HuH-7 (cell line): ENCODE results near the gene WWC1.
"Not testable (repeated sequence)": the region's sequence is repeated elsewhere in the genome, so short reads cannot be mapped to it uniquely, and the experiment has no call there.

Experiments
- DNase-seq: peaks from one replicate; pipeline ENCODE4 v3.0.0; 2011; ENCODE audit warnings: low spot score

Gene WWC1

DNA sequence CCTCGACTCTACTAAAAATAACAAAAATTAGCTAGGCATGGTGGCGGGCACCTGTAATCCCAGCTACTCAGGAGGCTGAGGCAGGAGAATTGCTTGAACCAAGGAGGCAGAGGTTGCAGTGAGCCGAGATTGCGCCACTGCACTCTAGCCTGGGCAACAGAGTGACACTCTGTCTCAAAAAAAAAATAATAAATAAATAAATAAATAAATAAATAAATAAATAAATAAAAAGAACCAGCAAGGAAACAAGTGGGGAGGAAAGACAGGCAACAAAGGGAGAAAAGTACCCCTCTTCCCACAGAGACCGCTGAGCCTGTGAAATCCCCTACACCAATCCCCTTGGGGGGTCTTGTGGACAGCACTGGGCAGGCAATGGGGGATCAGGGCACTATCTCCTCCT is 4.6 kb upstream of the WWC1 start:
- DNase-seq: not testable (repeated sequence)

GRCh38 chr5:168287362-168287761 is 4.1 kb upstream of the WWC1 start:
- no peak for DNase-seq

DNA sequence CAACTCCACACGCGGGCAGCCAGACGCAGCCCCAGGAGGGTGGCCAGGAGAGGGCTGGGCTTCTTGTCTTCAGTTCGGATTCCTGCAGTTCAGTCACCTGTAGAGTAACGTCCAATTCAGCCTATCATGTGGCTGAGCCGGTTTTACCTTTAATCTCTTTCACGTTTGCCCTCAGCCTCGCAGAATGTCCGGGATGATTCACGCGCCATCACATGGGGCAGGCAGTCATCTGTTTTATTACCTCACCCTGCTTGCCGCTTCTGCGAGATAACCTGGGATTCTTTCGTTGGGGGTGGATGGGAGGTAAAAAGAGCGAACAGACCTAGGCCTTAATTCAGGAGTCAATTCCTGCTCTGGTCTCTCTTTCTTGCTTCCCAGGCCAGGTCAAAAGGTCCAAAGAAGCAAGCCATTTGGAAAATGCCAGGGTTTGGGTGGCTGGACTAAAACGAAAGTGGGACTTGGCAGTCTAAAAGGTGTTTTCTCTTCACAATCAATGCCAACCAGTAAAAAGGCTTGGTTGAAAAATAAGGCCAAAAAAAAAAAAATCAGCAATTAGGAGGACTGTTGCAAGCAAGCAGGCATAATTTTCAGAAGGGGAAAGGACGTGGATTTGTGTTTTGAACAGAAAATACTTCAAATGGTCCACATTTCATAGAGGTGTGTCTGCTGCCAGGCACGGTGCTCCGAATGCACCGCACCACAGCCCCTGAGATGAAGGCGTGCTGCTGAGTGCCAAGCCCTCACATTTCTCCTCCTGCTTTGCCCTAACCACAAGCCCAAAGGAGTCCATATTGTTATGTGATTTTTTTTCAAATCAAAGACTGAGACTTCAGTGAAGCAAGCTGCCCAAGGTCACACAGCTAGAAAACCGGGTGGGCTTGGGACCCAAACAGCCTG is 2.8 kb upstream of the WWC1 start:
- no peak for DNase-seq

DNA sequence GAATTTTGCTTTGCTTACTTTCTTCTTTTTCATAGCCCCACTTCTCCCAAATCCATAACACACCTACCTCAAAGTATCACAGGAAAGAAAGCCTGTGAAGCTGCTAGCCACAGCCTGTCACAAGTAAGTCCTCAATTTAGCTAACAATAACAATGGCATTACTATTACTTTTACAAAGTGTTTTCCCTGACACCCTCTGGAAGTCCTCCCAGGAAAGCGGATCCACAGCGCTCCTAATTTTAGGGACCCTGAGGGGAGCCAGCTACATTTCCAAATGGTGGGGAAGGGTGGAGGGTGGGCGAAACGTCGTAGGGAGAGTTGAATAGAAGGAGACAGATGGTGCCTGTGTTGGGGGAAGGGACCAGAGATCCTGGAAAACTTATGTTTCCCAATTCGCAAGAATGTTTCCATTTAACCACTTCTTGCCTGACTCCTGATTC is 523 bp upstream of the WWC1 start:
- DNase-seq: no peak

DNA sequence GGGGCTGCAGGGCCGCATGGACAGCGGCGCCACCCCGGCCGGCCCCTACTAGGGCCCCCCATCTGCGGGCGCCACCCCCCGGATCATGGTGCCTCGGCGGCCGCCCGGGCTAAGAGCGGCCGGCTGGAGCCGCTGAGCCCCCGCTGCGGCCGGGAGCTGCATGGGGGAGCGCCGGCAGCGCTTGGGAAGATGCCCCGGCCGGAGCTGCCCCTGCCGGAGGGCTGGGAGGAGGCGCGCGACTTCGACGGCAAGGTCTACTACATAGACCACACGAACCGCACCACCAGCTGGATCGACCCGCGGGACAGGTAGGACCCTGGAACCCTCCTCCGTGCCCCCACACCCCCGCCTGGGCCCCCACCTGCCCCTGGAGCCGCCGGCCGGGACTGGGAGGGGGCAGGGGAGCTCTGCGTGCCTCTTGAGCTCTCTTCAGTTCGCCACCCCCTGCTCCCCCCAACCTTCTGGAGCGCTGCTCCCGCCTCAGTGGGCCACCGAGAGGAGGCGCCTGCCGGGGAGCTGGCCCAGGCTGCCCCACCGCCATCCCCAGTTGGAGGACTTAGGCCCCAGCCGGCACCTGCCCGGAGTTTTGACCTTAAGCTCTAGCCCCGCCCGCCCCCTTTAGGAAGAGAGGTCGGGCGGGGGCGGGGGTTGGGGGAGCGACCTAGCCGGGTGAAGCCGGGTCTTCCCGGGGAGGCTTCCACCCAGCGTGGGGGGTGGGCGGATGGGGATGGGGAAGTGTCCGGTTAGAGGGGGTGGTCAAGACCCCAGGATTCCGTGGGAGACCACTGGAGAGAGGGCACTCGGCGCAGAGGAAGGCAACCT is 730 bp downstream of the WWC1 start:
- DNase-seq: peak; percentile 49

GRCh38 chr5:168292786-168293696 is 1.6 kb downstream of the WWC1 start:
- DNase-seq: no peak

- peak; percentile 60 for DNase-seq
Measured at GRCh38 chr5:168295574-168296201, 4.2 kb downstream of the WWC1 start.

DNA sequence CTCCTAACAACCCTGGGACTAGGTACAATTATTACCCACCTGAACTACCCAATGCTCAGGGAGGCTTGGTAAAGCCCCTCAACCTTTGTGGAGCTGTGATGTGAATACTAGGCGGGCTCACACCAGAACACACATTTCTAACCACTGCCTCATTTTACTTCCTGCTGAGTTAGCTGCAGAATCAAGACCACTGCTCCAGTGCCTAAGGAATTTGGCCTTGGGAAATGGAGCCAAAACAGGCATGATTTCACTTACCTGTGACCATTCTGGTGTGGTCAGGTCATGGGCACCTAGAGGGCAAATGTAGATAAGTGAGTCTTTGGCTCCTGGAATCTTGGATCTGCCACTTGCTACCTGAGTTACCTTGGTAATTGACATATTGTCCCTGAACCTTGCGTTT is 5.2 kb downstream of the WWC1 start:
- no peak for DNase-seq

- DNase-seq: no peak
Measured at GRCh38 chr5:168298949-168299348, 7.5 kb downstream of the WWC1 start.

GRCh38 chr5:168299372-168299771 is 7.9 kb downstream of the WWC1 start:
- DNase-seq: no peak

- no peak for DNase-seq
Measured at GRCh38 chr5:168300326-168301182, 9.1 kb downstream of the WWC1 start.

- DNase-seq: no peak
Measured at GRCh38 chr5:168301593-168302390, 10.3 kb downstream of the WWC1 start.

GRCh38 chr5:168302785-168303184 is 11.3 kb downstream of the WWC1 start:
- DNase-seq: no peak

DNA sequence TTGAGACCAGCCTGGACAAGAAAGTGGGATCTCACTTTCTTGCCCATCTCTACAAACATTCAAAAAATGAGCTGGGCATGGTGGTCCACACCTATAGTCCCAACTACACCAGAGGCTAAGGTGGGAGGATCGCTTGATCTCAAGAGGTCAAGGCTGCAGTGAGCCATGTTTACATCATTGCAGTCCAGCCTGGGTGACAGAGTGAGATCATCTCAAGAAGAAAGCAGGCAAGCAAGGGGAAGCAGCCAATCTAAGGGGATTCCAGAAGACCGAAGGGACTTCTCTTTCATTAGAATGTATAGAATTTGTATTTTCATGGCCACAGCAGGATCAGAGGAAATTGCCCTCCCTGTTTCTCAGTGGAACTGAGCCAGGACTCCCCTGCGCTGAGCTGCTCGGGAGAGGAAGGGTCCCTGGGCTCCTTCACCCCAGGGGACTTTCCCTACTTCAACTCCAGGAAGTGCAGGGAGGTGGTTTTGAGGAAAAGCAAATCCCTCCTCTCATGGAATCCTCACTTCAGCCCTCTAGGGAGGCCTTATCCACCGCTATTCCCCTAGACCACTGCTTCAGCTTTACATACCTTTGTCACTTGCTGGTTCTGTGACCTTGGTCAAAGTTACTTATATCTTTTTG is 12.1 kb downstream of the WWC1 start:
- DNase-seq: no peak

DNA sequence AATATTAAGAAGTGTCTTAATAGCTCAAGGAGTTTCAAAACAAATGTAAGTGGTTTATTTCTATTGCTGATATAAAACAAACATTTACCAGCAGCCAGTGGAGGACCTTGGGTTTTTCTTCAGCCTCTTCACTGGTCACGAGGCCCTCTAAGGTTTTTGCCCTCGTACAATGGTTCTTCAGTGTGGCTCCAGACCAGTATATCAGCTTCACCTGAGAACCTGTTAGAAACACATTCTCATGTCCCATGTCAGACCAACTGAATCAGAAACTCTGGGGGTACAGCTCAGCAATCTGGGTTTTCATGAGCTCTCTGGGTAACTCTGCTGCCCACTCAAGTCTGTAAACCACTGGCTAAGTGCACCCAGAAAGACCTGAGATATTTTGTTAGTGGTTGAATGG is 12.9 kb downstream of the WWC1 start:
- DNase-seq: no peak

DNA sequence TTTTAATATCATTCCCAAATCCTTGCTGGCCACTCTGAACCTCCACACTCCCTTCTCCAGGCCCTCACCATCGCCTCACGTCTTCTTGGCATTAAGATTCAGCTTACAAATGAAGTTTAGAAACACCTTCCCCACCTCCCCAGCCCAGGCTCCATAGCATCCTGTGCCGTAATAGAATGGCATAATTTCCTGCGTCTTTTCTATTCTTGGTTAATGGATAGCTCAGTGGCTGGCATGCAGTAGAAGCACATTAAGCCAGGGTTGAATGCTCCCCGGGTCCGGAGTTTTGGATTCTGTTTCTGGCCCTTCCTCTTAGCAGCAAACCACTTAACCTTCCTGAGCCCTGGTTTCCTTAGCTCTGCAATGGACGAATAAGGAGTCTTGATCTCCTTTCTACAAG is 13.8 kb downstream of the WWC1 start:
- no peak for DNase-seq

DNA sequence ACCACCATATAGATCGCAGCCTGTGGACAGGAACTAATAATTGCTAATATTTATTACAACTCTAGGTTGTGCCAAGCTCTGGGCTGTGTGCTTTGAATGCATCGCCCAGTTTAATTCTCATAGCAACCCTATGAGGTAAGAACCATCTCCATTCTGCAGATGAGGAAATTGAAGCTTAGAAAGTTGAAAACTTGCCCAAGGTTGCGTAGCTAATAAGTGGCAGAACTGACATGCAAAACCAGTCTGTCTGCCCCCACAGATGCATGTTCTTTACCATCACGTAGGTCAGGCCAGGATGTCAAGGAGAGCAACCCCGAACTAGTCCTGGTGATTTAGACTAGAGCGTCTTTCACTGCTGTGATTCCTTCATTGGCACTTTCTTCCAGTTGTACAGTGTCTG is 15.6 kb downstream of the WWC1 start:
- DNase-seq: no peak

GRCh38 chr5:168307925-168308584 is 16.6 kb downstream of the WWC1 start:
- no peak for DNase-seq
